ENCODE data around the gene ZDHHC19. TPM values are rescaled to one million over a fixed set of nuclear protein-coding genes. Genes with fewer than 3 reads are reported as not detected.
"Not testable (repeated sequence)": the region's sequence is repeated elsewhere in the genome, so short reads cannot be mapped to it uniquely, and the experiment has no call there.

The ZDHHC19 gene
- total RNA-seq, 1 donor from 2014 or later, result not detected

DNA sequence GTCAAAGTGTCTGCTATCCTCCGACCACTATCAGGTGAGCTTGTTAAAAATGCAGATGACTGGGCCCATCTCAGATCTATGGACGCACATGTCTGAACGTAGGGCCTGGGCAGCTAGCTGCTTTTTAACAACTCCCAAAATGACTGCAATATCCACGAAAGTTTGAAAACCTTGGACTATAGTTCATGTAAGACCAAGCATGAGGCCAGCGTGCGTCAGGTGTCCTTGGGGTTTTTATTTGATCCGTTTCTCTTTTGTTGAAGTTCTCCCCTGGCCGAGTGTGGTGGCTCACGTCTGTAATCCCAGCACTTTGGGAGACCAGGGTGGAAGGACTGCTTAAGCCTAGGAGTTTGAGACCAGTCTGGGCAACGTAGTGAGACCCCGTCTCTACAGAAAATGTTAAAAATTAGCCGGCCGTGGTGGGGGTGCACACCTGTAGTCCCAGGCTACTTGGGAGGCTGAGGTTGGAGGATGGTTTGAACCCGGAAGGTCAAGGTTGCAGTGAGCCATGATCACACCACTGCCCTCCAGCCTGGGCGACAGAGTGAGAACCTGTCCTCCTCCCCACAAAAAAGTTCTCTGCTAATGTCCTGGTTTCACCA is 14.7 kb upstream of the ZDHHC19 start:
- no peak for FAIRE-seq
- DNase-seq (ENCODE audit: low spot score in 2 of 2), result no peak

- FAIRE-seq (no peak), DNase-seq (ENCODE audit: low spot score in 2 of 2) (no peak)
Observed at GRCh38 chr3:196225086-196225485, 13.9 kb upstream of the ZDHHC19 start.

DNA sequence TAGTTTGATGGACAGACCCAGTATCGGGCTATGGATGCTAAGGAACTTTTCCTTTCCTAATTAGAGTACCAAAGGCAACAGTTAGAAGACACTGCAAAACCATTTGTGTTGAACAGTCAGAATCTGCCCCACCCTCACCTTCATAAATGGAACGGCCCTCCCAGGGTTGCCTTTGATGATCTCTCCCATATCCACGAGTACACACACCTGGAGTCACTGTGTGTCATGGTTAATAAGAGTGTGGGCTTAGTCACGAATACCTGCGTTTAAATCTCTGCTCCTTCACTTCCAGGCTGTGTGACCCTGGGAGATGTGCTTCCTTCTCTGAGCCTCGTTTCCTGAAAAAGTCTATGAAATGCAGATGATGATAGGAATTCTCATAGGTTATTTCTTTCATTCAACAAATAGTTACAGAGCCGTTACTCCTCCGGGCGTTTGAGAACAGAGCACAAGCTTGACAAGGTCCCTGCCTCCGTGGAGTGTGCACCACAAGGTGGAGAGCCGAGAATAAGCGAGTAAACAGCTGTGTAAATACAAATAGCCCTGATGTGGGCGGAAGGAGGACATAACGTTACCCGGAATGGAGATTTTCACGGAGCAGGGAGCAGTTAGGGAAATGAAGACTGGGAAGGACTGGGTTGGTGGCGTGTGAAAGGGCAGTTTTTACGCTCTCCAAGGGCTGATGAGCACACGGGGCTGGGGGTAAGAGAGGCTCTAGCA is 11.8 kb upstream of the ZDHHC19 start:
- DNase-seq (ENCODE audit: low spot score in 2 of 2) (no peak), FAIRE-seq (no peak)

GRCh38 chr3:196220991-196221390 is 9.8 kb upstream of the ZDHHC19 start:
- FAIRE-seq, result no peak
- no peak for DNase-seq (ENCODE audit: low spot score in 2 of 2)

GRCh38 chr3:196220587-196220986 is 9.4 kb upstream of the ZDHHC19 start:
- no peak for FAIRE-seq
- DNase-seq (ENCODE audit: low spot score in 2 of 2), result no peak

DNA sequence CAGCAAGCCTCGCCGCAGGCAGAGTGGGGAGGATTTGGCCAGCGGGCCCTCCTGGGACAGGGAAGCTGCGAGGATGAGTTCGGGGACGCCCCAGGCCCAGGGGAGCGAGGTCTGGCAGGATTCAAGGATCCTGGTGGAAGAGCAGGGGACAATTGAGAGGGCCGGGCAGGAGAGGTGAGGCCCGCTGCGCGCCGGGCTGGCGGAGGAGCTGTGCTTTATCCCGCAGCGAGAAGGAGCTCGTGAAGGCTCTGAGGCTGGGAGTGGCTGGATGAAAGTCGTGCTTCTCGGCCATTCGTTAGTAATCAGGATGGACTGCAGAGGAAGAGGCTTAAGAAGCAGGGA is 8.7 kb upstream of the ZDHHC19 start:
- DNase-seq (ENCODE audit: low spot score in 2 of 2), result no peak
- no peak for FAIRE-seq

DNA sequence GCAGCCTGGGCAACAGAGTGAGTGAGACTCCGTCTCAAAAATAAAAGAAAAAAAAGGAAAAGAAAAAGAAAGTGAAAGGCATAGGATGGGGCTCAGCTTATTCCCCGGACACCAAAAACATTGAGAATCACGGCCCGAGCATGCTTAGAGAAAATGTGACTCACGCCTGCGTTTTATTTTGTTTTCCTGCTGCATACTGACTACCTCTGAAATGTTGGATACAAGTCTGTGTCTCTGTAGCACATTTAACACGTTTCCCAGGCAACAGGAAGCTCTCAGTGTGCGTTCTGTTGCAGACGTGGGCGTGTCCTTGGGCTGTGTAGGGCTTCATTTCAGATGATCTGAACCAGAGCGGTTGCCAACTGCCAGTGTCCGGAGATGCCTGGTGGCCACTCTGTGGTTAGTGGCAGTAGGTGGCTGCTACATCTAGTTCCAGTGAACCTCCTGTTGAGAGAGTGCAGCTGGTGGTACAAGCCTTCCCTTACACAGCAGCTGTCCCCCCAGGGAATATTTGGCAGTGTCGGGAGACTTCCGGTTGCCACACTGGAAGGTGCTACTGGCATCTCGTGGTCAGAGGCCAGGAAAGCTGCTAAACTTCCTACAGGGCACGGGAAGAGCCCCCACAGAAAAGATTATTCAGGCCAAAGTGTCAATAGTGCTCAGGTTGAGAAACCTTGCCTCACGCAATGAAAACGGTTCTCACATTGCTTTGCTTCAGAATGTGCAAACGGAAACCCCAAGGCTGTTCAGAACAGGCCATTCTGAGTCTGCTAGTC is 8.2 kb upstream of the ZDHHC19 start:
- DNase-seq (ENCODE audit: low spot score in 2 of 2) (peak; percentile 55 to 65), FAIRE-seq (no peak)

- FAIRE-seq, result no peak
- no peak for DNase-seq (ENCODE audit: low spot score in 2 of 2)
Observed at GRCh38 chr3:196218155-196218712, 7.0 kb upstream of the ZDHHC19 start.

GRCh38 chr3:196217307-196218154 is 6.3 kb upstream of the ZDHHC19 start:
- DNase-seq (ENCODE audit: low spot score in 2 of 2) (no peak), FAIRE-seq (no peak)

DNA sequence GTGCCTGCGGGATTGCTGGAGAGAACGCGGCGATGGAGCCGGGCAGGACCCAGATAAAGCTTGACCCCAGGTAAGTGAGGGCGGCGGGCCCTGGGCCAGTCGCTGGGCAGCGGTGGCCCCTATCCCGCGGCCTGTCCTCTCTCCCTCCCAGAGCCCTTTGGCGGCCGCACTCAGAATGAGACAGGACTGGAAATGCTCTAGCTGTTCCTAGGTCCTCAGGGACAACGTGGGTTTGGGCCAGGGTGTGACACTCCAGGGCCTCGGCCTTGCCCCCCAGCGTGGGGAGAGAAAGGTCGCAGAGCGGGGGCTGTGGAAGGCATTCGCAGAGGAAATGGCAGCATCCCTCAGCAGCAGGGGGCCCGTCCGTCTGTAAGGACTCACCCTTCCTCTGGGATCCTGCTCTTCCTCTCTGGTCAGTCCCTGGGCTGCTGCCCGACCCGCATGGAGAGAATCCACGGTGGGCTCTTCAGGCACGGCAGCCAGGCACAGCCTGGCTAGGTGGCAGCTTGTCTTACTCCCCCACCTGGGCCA is 5.5 kb upstream of the ZDHHC19 start:
- FAIRE-seq (no peak), DNase-seq (ENCODE audit: low spot score in 2 of 2) (no peak)

DNA sequence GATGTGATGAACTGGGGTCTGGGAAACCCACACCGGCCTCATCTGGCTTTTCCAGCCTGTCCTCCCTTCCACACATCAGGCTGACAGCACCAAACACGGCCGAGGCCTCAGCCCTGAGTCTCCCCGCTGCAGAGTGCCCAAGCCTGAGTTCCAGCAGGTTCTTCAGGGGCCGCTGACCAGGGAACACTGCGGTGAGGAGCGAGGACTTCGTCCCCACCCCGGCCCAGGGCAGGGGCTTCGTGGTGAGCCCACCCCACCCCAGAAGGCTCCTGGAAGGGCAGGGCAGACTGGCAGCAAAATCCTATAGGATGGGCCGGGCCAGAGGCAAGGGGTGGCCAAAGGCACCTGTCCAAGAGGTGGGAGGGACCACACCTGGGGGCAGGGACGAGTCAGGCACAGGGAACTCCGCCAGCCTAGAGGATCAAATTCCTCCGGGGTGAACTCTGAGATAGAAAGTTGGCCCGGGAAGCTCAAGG is 4.9 kb upstream of the ZDHHC19 start, which contains the start of gene SLC51A:
SLC51A (plus strand) TSS at position 446 of the 476 bp plus-strand sequence. CDS start 179 bp downstream, outside the sequence.
- FAIRE-seq, result no peak
- DNase-seq (ENCODE audit: low spot score in 2 of 2), result no peak

DNA sequence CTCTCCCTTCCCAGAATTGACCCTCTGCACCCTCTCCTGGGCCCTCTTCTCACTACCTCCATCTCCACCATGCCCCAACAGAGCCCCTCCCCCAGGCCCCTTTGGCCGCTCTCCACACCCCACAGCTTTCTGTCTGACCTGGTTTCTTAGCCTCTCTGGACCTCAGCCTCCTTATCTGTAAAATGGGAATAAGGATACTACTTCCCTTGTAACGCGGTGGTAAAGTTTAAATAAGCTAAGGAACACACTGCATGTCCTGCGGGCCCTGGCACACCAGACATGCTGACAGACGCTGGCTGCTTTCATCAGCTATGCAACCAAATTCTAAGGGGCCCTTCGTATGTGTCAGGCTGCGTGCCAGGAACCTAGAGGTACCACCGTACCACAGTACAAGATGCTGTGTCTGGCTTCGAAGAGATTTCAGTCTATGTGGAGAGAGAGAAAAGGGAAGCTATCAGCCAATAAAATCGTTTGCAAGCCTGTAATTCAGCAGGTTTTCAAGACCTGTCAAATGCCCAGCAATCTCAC is 4.4 kb upstream of the ZDHHC19 start:
- FAIRE-seq (no peak), DNase-seq (ENCODE audit: low spot score in 2 of 2) (no peak)

DNA sequence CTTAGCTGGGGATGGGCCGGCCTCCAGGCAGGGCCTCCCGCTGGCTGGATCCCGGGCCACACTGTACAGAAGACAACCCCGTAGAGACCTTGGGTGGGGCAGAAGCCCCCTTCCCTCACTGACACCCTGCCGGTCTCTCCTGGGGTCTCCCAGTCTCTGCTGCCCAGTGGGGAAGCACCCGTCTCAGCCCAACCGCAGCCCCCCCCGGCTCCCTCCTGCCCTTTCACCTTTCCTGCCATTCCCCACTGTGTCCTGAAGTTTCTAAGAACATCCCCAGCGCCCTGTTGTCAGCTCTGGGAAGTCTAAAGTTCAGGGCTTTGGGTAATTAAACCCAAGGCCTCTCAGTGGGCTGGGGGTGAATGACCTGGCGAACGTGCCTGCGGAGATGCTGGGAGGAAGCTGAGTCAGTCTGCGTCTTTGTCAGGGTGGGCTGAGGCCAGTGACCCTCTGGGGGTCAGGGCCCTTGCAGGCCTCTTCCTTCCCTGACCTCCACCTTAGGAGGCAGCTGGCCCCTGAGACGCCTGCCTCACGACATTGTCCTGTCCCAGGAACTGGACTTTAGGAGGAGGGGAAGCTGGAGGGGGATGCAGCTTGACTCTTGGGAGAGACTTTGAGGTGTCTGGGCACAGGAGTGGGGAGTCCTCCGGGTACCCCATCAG is 3.7 kb upstream of the ZDHHC19 start:
- FAIRE-seq, result no peak
- DNase-seq (ENCODE audit: low spot score in 2 of 2), result no peak

- FAIRE-seq; DNase-seq (ENCODE audit: low spot score in 2 of 2): not testable (repeated sequence)
Observed at GRCh38 chr3:196209944-196210672, 1.1 kb downstream of the ZDHHC19 start.

- no peak for DNase-seq (ENCODE audit: low spot score in 2 of 2)
- FAIRE-seq, result no peak
Observed at GRCh38 chr3:196208942-196209695, 2.1 kb downstream of the ZDHHC19 start.

DNA sequence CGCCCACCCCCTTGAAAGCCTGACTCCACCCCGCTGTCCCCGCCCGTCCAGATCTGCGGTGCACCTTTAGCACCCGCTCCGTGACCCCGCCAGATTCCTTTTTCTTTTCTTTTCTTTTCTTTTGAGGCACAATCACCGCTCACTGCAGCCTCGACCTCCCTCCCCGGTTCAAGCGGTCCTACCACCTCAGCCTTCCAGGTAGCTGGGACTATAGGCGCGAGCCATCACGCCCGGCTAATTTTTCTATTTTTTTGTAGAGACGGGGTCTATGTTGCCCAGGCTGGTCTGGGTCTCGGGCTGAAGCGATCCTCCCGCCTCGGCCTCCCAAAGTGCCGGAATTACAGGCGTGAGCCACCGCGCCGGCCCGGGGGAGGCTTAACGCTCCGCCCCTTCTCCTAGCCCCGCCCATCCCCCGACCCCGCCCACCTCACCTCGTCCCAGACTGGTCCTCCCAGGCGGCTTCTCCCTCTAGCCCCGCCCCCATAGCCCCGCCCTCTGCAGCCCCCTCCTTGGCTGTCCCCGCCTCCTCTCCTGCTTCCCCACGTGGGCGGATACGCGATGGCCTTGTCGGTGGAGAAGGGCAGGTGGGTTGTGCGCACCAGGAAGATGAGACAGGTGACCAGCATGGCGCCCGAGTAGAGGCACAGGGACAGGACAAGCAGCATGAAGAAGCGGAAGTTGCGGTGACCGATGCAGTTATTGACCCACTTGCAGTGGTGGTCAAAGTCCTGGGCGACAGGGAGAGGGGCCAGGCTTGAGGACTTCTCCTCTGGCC is 3.2 kb downstream of the ZDHHC19 start:
- peak in 1 of 2 donors; percentile 65 for DNase-seq (ENCODE audit: low spot score in 2 of 2)
- FAIRE-seq, result no peak
